Liver (tissue), 3 donors: ENCODE measurements around the gene CDH4.

Source experiments
- JUND ChIP-seq, 2 donors: IDR thresholded peaks; 2 replicates each; pipeline ENCODE4 v1.6.1; 2016; ENCODE audit warnings: antibody characterized with exemption in 2 of 2
- TAF1 ChIP-seq: conservative IDR thresholded peaks from 2 replicates; pipeline ENCODE4 v1.6.1; 2016; ENCODE audit warnings: antibody characterized with exemption, mild to moderate bottlenecking
- TF ChIP-seq, protein P1 (sequence below): fragments of 150-350 bp; IDR thresholded peaks from 2 replicates; pipeline ENCODE4 v1.5.1; 2017; ENCODE audit warnings: improper control_type of control experiment, low read depth, low read length; ENCODE audit not compliant: missing input control
- donor health status: healthy.
- donor health status: healthy.

DNA sequence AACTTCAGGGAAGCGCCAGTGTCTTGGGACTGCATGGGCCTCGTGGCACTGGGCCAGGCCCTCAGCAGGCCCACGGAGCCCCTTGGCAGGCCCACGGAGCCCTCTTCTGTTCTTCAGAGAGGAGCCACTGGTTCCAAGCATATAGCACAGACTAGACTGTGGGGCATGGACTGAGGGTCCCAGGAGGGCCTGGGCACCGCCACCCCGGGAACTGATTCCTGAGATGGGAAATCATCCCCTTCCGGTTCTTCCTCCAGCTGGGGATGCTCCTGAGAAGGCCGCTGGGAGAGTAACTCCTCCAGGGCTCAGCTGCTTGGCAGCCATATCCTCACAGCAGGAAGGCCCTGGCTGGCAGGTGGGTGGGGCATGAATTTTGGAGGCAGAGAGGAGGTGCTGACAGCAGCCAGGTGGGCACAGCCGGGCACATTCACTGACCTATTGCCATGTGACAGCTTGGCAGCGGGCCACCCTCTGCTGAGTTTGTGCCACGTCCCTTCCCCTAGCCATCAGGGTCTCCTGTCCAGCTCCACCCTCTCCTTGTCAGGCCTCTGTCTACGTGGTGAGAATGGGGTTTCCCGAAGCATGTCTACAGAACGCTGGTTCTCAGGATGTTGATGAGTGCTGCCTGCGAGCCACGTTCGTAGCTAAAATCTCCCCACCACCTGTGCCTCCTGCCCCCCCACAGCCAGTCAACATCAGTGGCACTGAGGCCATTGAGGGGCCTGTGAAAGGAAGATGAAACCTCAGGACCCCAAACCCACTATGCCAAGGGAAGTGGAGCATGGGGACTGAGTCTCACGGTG is 661.6 kb downstream of the CDH4 start:
- TF ChIP-seq, protein P1, sequence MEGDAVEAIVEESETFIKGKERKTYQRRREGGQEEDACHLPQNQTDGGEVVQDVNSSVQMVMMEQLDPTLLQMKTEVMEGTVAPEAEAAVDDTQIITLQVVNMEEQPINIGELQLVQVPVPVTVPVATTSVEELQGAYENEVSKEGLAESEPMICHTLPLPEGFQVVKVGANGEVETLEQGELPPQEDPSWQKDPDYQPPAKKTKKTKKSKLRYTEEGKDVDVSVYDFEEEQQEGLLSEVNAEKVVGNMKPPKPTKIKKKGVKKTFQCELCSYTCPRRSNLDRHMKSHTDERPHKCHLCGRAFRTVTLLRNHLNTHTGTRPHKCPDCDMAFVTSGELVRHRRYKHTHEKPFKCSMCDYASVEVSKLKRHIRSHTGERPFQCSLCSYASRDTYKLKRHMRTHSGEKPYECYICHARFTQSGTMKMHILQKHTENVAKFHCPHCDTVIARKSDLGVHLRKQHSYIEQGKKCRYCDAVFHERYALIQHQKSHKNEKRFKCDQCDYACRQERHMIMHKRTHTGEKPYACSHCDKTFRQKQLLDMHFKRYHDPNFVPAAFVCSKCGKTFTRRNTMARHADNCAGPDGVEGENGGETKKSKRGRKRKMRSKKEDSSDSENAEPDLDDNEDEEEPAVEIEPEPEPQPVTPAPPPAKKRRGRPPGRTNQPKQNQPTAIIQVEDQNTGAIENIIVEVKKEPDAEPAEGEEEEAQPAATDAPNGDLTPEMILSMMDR: no peak
- TF ChIP-seq TAF1: no peak
- TF ChIP-seq JUND (IDR thresholded peaks at IDR 0.05): no peak
